Measurements from ENCODE around the gene IL9.

Gene IL9
- 0 to 0.39 (median 0.06) reads per million in 4 experiments for total RNA-seq

- no peak for DNase-seq
Observed at GRCh38 chr5:135895474-135896006, at the start of gene IL9. Gene IL9, minus strand, starts transcription at chr5:135895841. Its CDS starts 25 bp downstream, at chr5:135895816.

GRCh38 chr5:135944967-135945560, 49.4 kb upstream of the IL9 start:
- no peak for DNase-seq

- no peak for DNase-seq
Observed at GRCh38 chr5:135944564-135944963, 48.9 kb upstream of the IL9 start.

GRCh38 chr5:135942202-135942771, 46.6 kb upstream of the IL9 start:
- DNase-seq = no peak

- DNase-seq = no peak
Observed at GRCh38 chr5:135941711-135942110, 46.1 kb upstream of the IL9 start.

- no peak for DNase-seq
Observed at GRCh38 chr5:135937245-135937911, 41.7 kb upstream of the IL9 start.

GRCh38 chr5:135934939-135935338, 39.3 kb upstream of the IL9 start:
- no peak for DNase-seq

GRCh38 chr5:135930949-135931295, 35.3 kb upstream of the IL9 start:
- no peak for DNase-seq

GRCh38 chr5:135930029-135930948, 34.6 kb upstream of the IL9 start:
- DNase-seq = no peak

- no peak for DNase-seq
Observed at GRCh38 chr5:135921388-135921787, 25.7 kb upstream of the IL9 start.

GRCh38 chr5:135920199-135920598, 24.6 kb upstream of the IL9 start:
- DNase-seq = no peak

- no peak for DNase-seq
Observed at GRCh38 chr5:135916638-135917263, 21.1 kb upstream of the IL9 start.

GRCh38 chr5:135915466-135916001, 19.9 kb upstream of the IL9 start:
- no peak for DNase-seq

- DNase-seq = no peak
Observed at GRCh38 chr5:135913713-135914626, 18.3 kb upstream of the IL9 start.

GRCh38 chr5:135905144-135905543, 9.5 kb upstream of the IL9 start:
- DNase-seq = no peak

- no peak for DNase-seq
Observed at GRCh38 chr5:135901633-135902032, 6.0 kb upstream of the IL9 start.

GRCh38 chr5:135900276-135900675, 4.6 kb upstream of the IL9 start:
- no peak for DNase-seq

- DNase-seq = no peak
Observed at GRCh38 chr5:135898651-135899050, 3.0 kb upstream of the IL9 start.

- DNase-seq = no peak
Observed at GRCh38 chr5:135894789-135895188, 852 bp downstream of the IL9 start.

- DNase-seq = no peak
Observed at GRCh38 chr5:135894276-135894675, 1.4 kb downstream of the IL9 start.

- DNase-seq = no peak
Observed at GRCh38 chr5:135891791-135892190, 3.9 kb downstream of the IL9 start.
